A549 (cell line): Measurements from ENCODE around the gene FAM3A.

Source experiments
- CBX2 ChIP-seq: fragments of 200-600 bp; sonication (generic); IDR thresholded peaks from 2 replicates; pipeline ENCODE4 v1.6.1; 2016; ENCODE audit warnings: low read depth, mild to moderate bottlenecking, borderline replicate concordance
- CTCF ChIP-seq: fragments of >200 bp; sonication (Bioruptor Twin); formaldehyde crosslinking; IDR thresholded peaks from 3 replicates; pipeline ENCODE4 v1.5.1; 2016
- EP300 ChIP-seq, 2 experiments: fragments of >200 bp; sonication (Bioruptor Twin); formaldehyde crosslinking; IDR thresholded peaks; 2 replicates in 1 of 2; 3 replicates in 1 of 2; pipeline ENCODE4 v1.6.1; 2016 to 2017
- HDAC2 ChIP-seq: fragments of 200-600 bp; sonication (generic); IDR thresholded peaks from 2 replicates; pipeline ENCODE4 v1.6.1; 2016
- JUN ChIP-seq, 2 experiments: fragments of >200 bp; sonication (Bioruptor Twin); formaldehyde crosslinking; IDR thresholded peaks; 2 replicates in 1 of 2; 3 replicates in 1 of 2; pipeline ENCODE4 v1.6.1; 2016 to 2017
- KDM1A ChIP-seq: fragments of 200-600 bp; sonication (generic); IDR thresholded peaks from 2 replicates; pipeline ENCODE4 v1.6.1; 2016; ENCODE audit warnings: low read depth, mild to moderate bottlenecking
- KDM5A ChIP-seq: fragments of 200-600 bp; sonication (generic); IDR thresholded peaks from 2 replicates; pipeline ENCODE4 v1.6.1; 2016; ENCODE audit warnings: antibody characterized with exemption, mild to moderate bottlenecking
- MAX ChIP-seq: IDR thresholded peaks from 2 replicates; pipeline ENCODE4 v1.6.1; 2012
- MYC ChIP-seq: IDR thresholded peaks from 2 replicates; pipeline ENCODE4 v1.6.1; 2012; ENCODE audit warnings: mild to moderate bottlenecking, inconsistent platforms, low read length, improper control_type of control experiment, borderline replicate concordance
- NR3C1 ChIP-seq: fragments of >200 bp; sonication (Bioruptor Twin); formaldehyde crosslinking; IDR thresholded peaks from 3 replicates; pipeline ENCODE4 v1.6.1; 2017
- POLR2A ChIP-seq: IDR thresholded peaks from 2 replicates; pipeline ENCODE4 v1.6.1; 2012; ENCODE audit warnings: mild to moderate bottlenecking, low read length
- RARB ChIP-seq: fragments of 250-450 bp; sonication (Bioruptor Pico); IDR thresholded peaks from 2 replicates; pipeline ENCODE4 v1.8.0; 2021; ENCODE audit warnings: mild to moderate bottlenecking, moderate library complexity
- RCOR1 ChIP-seq: fragments of 150-350 bp; IDR thresholded peaks from 2 replicates; pipeline ENCODE4 v1.6.1; 2014; ENCODE audit warnings: antibody characterized with exemption, low read length, low read depth
- ZC3H11A ChIP-seq: fragments of 450-650 bp; IDR thresholded peaks from 2 replicates; pipeline ENCODE4 v1.6.1; 2014; ENCODE audit warnings: antibody characterized with exemption, mild to moderate bottlenecking

GRCh38 chrX:154466036-154466435 is 50.0 kb downstream of the FAM3A start:
- TF ChIP-seq CTCF (no peak), HDAC2 (no peak), POLR2A (no peak), NR3C1 (no peak), CBX2 (no peak), KDM1A (no peak), ZC3H11A (no peak), RARB (CRISPR knock-in tag) (no peak), MAX (no peak), RCOR1 (no peak), MYC (no peak), EP300 (IDR thresholded peaks at IDR 0.05) (no peak), JUN (IDR thresholded peaks at IDR 0.05) (no peak), KDM5A (no peak)
